Measurements from ENCODE around the gene PPP1R13B.

DNA sequence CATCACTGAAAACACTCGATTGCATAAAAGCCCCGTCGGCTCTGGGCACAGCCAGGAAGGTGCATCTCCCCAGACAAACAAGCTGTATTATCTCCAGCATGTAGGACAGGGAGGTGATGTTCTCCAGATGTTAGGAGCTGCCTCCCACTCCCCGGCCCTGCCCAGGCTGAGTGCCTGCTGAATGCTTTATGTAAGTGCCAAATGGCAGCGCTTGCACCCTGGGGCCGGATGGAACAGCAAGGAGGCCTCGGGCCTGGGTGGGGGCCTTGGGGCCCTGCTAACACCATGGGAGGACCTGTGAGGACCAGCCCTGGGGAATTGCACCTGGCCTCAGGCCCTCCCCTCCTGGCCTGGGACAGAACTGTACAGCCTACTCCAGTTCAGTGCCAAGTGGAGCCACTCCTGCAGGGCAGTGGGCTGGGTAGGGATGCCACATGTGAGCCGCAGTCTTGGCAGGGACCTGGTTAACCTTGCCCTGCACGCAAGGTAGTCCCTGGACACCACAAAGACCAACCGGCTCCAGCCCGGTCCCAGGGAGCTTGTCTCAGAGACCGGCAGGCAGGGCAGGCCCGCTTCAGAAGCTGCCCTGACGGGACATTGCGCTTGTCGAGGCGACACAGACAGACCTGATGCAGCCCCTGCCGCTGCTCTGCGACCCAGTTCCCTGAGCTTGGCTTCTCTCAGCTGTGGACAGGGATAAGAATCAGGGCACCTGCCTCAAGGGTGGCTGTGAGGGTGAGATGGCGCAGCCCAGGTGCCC lies 35.3 kb upstream of the PPP1R13B start:
- TF ChIP-seq CTCF (IDR thresholded peaks at IDR 0.05) (no peak), ZNF423 (CRISPR knock-in tag; IDR thresholded peaks at IDR 0.05) (no peak), JUN (CRISPR knock-in tag; IDR thresholded peaks at IDR 0.05) (no peak), KAT7 (CRISPR knock-in tag; IDR thresholded peaks at IDR 0.05; ENCODE audit: borderline replicate concordance) (no peak), FOXJ3 (CRISPR knock-in tag; IDR thresholded peaks at IDR 0.05; ENCODE audit: borderline replicate concordance) (no peak), NFYB (CRISPR knock-in tag; conservative IDR thresholded peaks at IDR 0.05; ENCODE audit: low read depth) (no peak)
- TF ChIP-seq, protein P1, sequence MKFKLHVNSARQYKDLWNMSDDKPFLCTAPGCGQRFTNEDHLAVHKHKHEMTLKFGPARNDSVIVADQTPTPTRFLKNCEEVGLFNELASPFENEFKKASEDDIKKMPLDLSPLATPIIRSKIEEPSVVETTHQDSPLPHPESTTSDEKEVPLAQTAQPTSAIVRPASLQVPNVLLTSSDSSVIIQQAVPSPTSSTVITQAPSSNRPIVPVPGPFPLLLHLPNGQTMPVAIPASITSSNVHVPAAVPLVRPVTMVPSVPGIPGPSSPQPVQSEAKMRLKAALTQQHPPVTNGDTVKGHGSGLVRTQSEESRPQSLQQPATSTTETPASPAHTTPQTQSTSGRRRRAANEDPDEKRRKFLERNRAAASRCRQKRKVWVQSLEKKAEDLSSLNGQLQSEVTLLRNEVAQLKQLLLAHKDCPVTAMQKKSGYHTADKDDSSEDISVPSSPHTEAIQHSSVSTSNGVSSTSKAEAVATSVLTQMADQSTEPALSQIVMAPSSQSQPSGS (CRISPR knock-in tag; IDR thresholded peaks at IDR 0.05; ENCODE audit: borderline replicate concordance, low read depth) = no peak

Measured in WTC11 (cell line).